ENCODE data around the gene PRH2. TPM values are rescaled to one million over a fixed set of nuclear protein-coding genes. Genes with fewer than 3 reads are reported as not detected.

The PRH2 gene
- total and polyA plus RNA-seq, 9 of the 15 experiments (the other 6 are each of a cell fraction or from before 2014, with no cell fraction given), result 0.18 to 0.81 (median 0.24) TPM; not detected in 6

DNA sequence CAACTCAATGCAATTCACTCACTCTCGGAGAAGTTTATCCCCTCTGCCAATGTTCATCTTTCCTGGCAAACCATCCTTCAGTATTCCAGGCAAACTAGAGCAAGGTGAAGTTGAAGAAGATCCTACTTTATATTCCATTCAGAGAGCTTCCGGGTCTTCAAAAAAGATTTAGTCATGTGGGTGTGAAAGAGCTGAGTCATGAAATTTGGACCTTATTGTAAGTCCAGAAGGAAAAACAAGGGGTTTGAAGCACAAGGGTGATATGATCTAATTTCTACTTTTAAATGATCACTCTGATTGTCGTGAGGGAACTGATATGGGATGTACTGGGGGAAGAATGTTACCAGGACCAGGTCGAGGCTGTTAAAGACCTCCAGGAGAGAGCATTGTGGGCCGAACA, 2.8 kb upstream of the PRH2 start:
- in situ Hi-C loops (cut with MboI) (no loop called here), intact Hi-C loops (cut with micrococcal nuclease) (no loop called here)
- no peaks in the 10 kb centered on the region for H3K9me3 ChIP-seq (replicated peaks; ENCODE audit: control insufficient read depth, insufficient read depth, low read depth, low read length)
- TF ChIP-seq MAFF (IDR thresholded peaks at IDR 0.05; ENCODE audit: low read length), result peak; percentile 81
- peak; percentile 76 for TF ChIP-seq MAFK (IDR thresholded peaks at IDR 0.05; ENCODE audit: low read length)
- TF ChIP-seq ETV6 (IDR thresholded peaks at IDR 0.05; ENCODE audit: borderline replicate concordance in 1 of 2, low read depth in 2 of 2, low read length in 1 of 2), result no peak
- TF ChIP-seq ETV6 (CRISPR knock-in tag; IDR thresholded peaks at IDR 0.05; ENCODE audit: borderline replicate concordance), result no peak
- no peak for TF ChIP-seq ZNF140 (CRISPR knock-in tag; IDR thresholded peaks at IDR 0.05)
- TF ChIP-seq C11orf30 (IDR thresholded peaks at IDR 0.05; ENCODE audit: low read depth), result peak; percentile 79
- TF ChIP-seq KAT8 (IDR thresholded peaks at IDR 0.05; ENCODE audit: low read depth), result no peak
- TF ChIP-seq MAFG (tag; conservative IDR thresholded peaks at IDR 0.05), result peak; percentile 77
- TF ChIP-seq ZNF316 (IDR thresholded peaks at IDR 0.05), result peak; percentile 86
- TF ChIP-seq TOE1 (IDR thresholded peaks at IDR 0.05; ENCODE audit: borderline replicate concordance), result no peak
- TF ChIP-seq TOE1 (CRISPR knock-in tag; IDR thresholded peaks at IDR 0.05; ENCODE audit: borderline replicate concordance, low read depth), result no peak
- H3K4me2 ChIP-seq (ENCODE audit: insufficient read depth, low read length), result no peak overlapping the region
- no peaks in the 10 kb centered on the region for H3K36me3 ChIP-seq (ENCODE audit: control insufficient read depth, insufficient read depth, low read length)
- FAIRE-seq (no peak), ATAC-seq (no peak), DNase-seq (ENCODE audit: extremely low read depth in 1 of 4, low spot score in 3 of 4) (no peak)
- H3K9me1 ChIP-seq (ENCODE audit: control insufficient read depth, insufficient read depth, low read length), result no peaks in the 10 kb centered on the region
- CTCF ChIA-PET (ENCODE audit: low intra/inter-chr PET ratio), result no interaction called here
- H3K79me2 ChIP-seq (ENCODE audit: control insufficient read depth, insufficient read depth, low read length), result no peaks in the 10 kb centered on the region
- no peak overlapping the region for H3K9ac ChIP-seq (ENCODE audit: insufficient read depth in 1 of 2, low read depth in 2 of 2, low read length in 2 of 2)
- H4K20me1 ChIP-seq (replicated peaks; ENCODE audit: control insufficient read depth, insufficient read depth, low read length), result no peaks in the 10 kb centered on the region
- no peak overlapping the region for H3K4me3 ChIP-seq
- H3K27me3 ChIP-seq (ENCODE audit: control insufficient read depth in 2 of 2, insufficient read depth in 2 of 2, low read length in 2 of 2), result no peaks in the 10 kb centered on the region
- BruUV-seq (replicated peaks), result no TSS peak
- POLR2A ChIA-PET, result no interaction called here
- H3K27ac ChIP-seq (ENCODE audit: extremely low read depth, low read depth, low read length), result no peak overlapping the region
- no peak overlapping the region for H2AFZ ChIP-seq (ENCODE audit: low read depth, low read length)
- H3K4me1 ChIP-seq (replicated peaks in 1 of 2; ENCODE audit: control insufficient read depth in 2 of 2, insufficient read depth in 2 of 2, low read length in 2 of 2), result no peaks in the 10 kb centered on the region
- WGBS (ENCODE audit: insufficient coverage, low coverage, missing lambda C conversion rate), result 71% methylated on average over 5 of the region's 5 CpGs

Measured in K562 (cell line).